GM12878 (cell line): Measurements from ENCODE around the gene GRM5. TPM values are rescaled to one million over a fixed set of nuclear protein-coding genes. Genes with fewer than 3 reads are reported as not detected.

Experiments used
- ATAC-seq: fragments of 200-7000 bp; cut with Tn5 transposase; 3 replicates; pipeline ENCODE4 v1.9.1; 2020; ENCODE audit warnings: mild to moderate bottlenecking, moderate library complexity
- BruUV-seq: library from RNA; stranded (reverse); fragments of 400-500 nt; replicated peaks from 2 replicates; lab custom pipeline; 2021; lab: Mats Ljungman, UMichigan
- CTCF ChIA-PET: fragments of 300-600 bp; sonication (Branson Sonifier 250); formaldehyde crosslinking; extraction: SDS; loops from one replicate; lab custom pipeline; 2021; ENCODE audit warnings: inconsistent platforms; lab: Yijun Ruan, JAX
- POLR2A ChIA-PET: fragments of 350-600 bp; formaldehyde crosslinking; extraction: SDS; loops from one replicate; lab custom pipeline; 2021; ENCODE audit warnings: inconsistent platforms; lab: Charles Lee
- RAD21 ChIA-PET: fragments of 300-600 bp; sonication (Branson Sonifier 250); formaldehyde crosslinking; loops from one replicate; lab custom pipeline; 2023; ENCODE audit warnings: antibody characterized with exemption; ENCODE audit not compliant: unreplicated experiment; lab: Charles Lee
- SMC1A ChIA-PET: fragments of 300-600 bp; sonication (Branson Sonifier 250); formaldehyde crosslinking; loops from one replicate; lab custom pipeline; 2023; ENCODE audit not compliant: unreplicated experiment, uncharacterized antibody; lab: Charles Lee
- DNase-seq: peaks from one replicate; pipeline ENCODE4 v3.0.0-alpha.2; 2011; ENCODE audit warnings: low read depth, low spot score
- FAIRE-seq: peaks from 3 replicates; lab custom pipeline; 2011; peaks lifted over from hg19 to GRCh38; lab: Jason Lieb, UNC
- H2AFZ ChIP-seq: 2 replicates; pipeline ENCODE4 v1.6.0; 2011; ENCODE audit warnings: low read depth, low read length, control low read depth; ENCODE audit not compliant: control insufficient read depth
- H3K27ac ChIP-seq: 2 replicates; pipeline ENCODE4 v1.5.1; 2011; ENCODE audit warnings: control low read depth; ENCODE audit not compliant: control insufficient read depth, insufficient read depth
- H3K27me3 ChIP-seq, 2 experiments: replicated peaks in 1 of 2; 2 replicates each; pipeline versions ENCODE4 v1.6.0 to v1.6.1; 2011; ENCODE audit warnings: low read length in 1 of 2; ENCODE audit not compliant: control insufficient read depth in 2 of 2, insufficient read depth in 2 of 2
- H3K36me3 ChIP-seq, 2 experiments: 2 replicates each; pipeline ENCODE4 v1.5.1; 2011; ENCODE audit warnings: low read length in 1 of 2; ENCODE audit not compliant: control insufficient read depth in 2 of 2, insufficient read depth in 2 of 2
- H3K4me1 ChIP-seq: 2 replicates; pipeline ENCODE4 v1.6.1; 2011; ENCODE audit warnings: mild to moderate bottlenecking, low read length, moderate library complexity, mixed read lengths; ENCODE audit not compliant: control insufficient read depth, insufficient read depth
- H3K4me2 ChIP-seq: 2 replicates; pipeline ENCODE4 v1.6.0; 2011; ENCODE audit warnings: control low read depth; ENCODE audit not compliant: control insufficient read depth, insufficient read depth
- H3K4me3 ChIP-seq: fragments of 200-600 bp; sonication (generic); 2 replicates; pipeline ENCODE4 v1.5.1; 2016
- H3K79me2 ChIP-seq: 2 replicates; pipeline ENCODE4 v1.6.0; 2011; ENCODE audit warnings: low read length; ENCODE audit not compliant: control insufficient read depth, insufficient read depth
- H3K9ac ChIP-seq: 2 replicates; pipeline ENCODE4 v1.8.0; 2011; ENCODE audit warnings: low read length, control low read depth, mixed read lengths; ENCODE audit not compliant: control insufficient read depth, insufficient read depth
- H3K9me3 ChIP-seq: replicated peaks from 3 replicates; pipeline ENCODE4 v1.5.1; 2011; ENCODE audit warnings: mild to moderate bottlenecking, low read length; ENCODE audit not compliant: control insufficient read depth, insufficient read depth
- H4K20me1 ChIP-seq: 2 replicates; pipeline ENCODE4 v1.6.0; 2011; ENCODE audit not compliant: control insufficient read depth, insufficient read depth
- POLR2AphosphoS5 ChIP-seq: IDR thresholded peaks from 2 replicates; pipeline ENCODE4 v1.6.1; 2011; ENCODE audit warnings: mild to moderate bottlenecking, low read length, inconsistent platforms
- ZBTB40 ChIP-seq: fragments of 450-650 bp; IDR thresholded peaks from 2 replicates; pipeline ENCODE4 v1.6.1; 2016; ENCODE audit warnings: mild to moderate bottlenecking, moderate library complexity, borderline replicate concordance
- WGBS: methylation state at CpG from one replicate; pipeline ENCODE4 v1.1.6; 2016; ENCODE audit warnings: low lambda C conversion rate; ENCODE audit not compliant: insufficient replicate concordance, insufficient coverage; ENCODE audit errors: missing lambda C conversion rate; 5-methylcytosine and 5-hydroxymethylcytosine counted together
- in situ Hi-C: fragments of 300-500 bp; cut with MboI; formaldehyde crosslinking; loops from 9 replicates; pipeline ENCODE4 v1.14.3; 2018; ENCODE audit warnings: mixed read lengths
- intact Hi-C: fragments of 100-400 bp; cut with micrococcal nuclease; formaldehyde crosslinking; loops from one replicate; pipeline ENCODE4 v1.14.2; 2022; ENCODE audit not compliant: unreplicated experiment
- polyA plus RNA-seq, 11 experiments: library from polyadenylated mRNA; depleted of rRNA in 4 of 11; unstranded in 6 of 11; stranded (reverse) in 5 of 11; fragments of >200 nt; fragmentation: Nextera tagmentation in 4 of 11; fragmentation: Illumina TruSeq in 1 of 11; extraction: Ambion mirVana in 4 of 11; extraction: Trizol in 1 of 11; gene quantifications; 1 replicate in 1 of 11; 2 replicates in 10 of 11; pipeline versions ENCODE4 v1.2.1 to v1.2.3, GENCODE V29; 2011 to 2016; ENCODE audit warnings: inconsistent platforms in 2 of 11, missing spikeins in 2 of 11, low read depth in 1 of 11
- total RNA-seq, 4 experiments: library from RNA; depleted of rRNA in 3 of 4; stranded (reverse); fragments of >200 nt in 3 of 4; fragmentation: Illumina TruSeq in 1 of 4; extraction: Trizol in 1 of 4; gene quantifications; 2 replicates each; pipeline versions ENCODE4 v1.2.1 to v1.2.3, GENCODE V29; 2013 to 2021

GRM5 gene
- total and polyA plus RNA-seq, 10 of the 15 experiments (the other 5 are each of a cell fraction or from before 2014, with no cell fraction given) = not detected

- Histone ChIP-seq H3K9ac (no peak overlapping the region), H3K27me3 (no peaks in the 10 kb centered on the region), H3K27ac (no peak overlapping the region), H4K20me1 (no peaks in the 10 kb centered on the region), H3K4me1 (no peaks in the 10 kb centered on the region), H3K4me3 (no peak overlapping the region), H3K9me3 (no peaks in the 10 kb centered on the region), H3K79me2 (no peaks in the 10 kb centered on the region), H2AFZ (no peak overlapping the region), H3K36me3 (no peaks in the 10 kb centered on the region), H3K4me2 (no peak overlapping the region)
- POLR2A ChIA-PET = no interaction called here
- ATAC-seq = no peak
- CTCF ChIA-PET = no interaction called here
- RAD21 ChIA-PET = no interaction called here
- in situ Hi-C loops = no loop called here
- DNase-seq = no peak
- SMC1A ChIA-PET = no interaction called here
- no TSS peak for BruUV-seq
- intact Hi-C loops = no loop called here
- WGBS = 8% methylated on average over 2 of the region's 2 CpGs
- no peak for TF ChIP-seq ZBTB40
- FAIRE-seq = no peak
These were observed 364.0 kb downstream of the GRM5 start for GRCh38 chr11:88701816-88702215.

- intact Hi-C loops (no loop called here), in situ Hi-C loops (no loop called here)
- Histone ChIP-seq H3K9ac (no peak overlapping the region), H3K4me3 (no peak overlapping the region), H3K36me3 (no peaks in the 10 kb centered on the region), H2AFZ (no peak overlapping the region), H3K4me1 (no peaks in the 10 kb centered on the region), H3K27ac (no peak overlapping the region), H3K79me2 (no peaks in the 10 kb centered on the region), H3K9me3 (no peaks in the 10 kb centered on the region), H4K20me1 (no peaks in the 10 kb centered on the region), H3K27me3 (peaks cover 0 to 3% of the 10 kb centered on the region in 2 experiments; a peak in 2 of 4 replicates), H3K4me2 (no peak overlapping the region)
- ChIA-PET RAD21 (no interaction called here), POLR2A (no interaction called here), CTCF (no interaction called here), SMC1A (no interaction called here)
- ATAC-seq (no peak), FAIRE-seq (no peak), DNase-seq (no peak)
- no peak for TF ChIP-seq POLR2AphosphoS5
- 39% methylated on average over 3 of the region's 3 CpGs for WGBS
- BruUV-seq = no TSS peak
These were observed 368.6 kb downstream of the GRM5 start for GRCh38 chr11:88697139-88697538.
